ENCODE results near the gene VEPH1. TPM values are rescaled to one million over a fixed set of nuclear protein-coding genes. Genes with fewer than 3 reads are reported as not detected.

VEPH1 gene
- total and polyA plus RNA-seq, 9 donors = 0.46 to 1.6 (median 1.2) TPM

GRCh38 chr3:157393113-157393512, 110.1 kb downstream of the VEPH1 start:
- Histone ChIP-seq H3K9me3 (replicated peaks; ENCODE audit: control insufficient read depth, low read depth, low read length) (no peaks in the 10 kb centered on the region), H3K36me3 (ENCODE audit: control insufficient read depth, insufficient read depth, low read length) (no peaks in the 10 kb centered on the region), H3K4me1 (ENCODE audit: control insufficient read depth, insufficient read depth, low read length) (no peaks in the 10 kb centered on the region), H3K27ac (ENCODE audit: low read length) (no peak overlapping the region), H3K27me3 (ENCODE audit: control insufficient read depth, insufficient read depth, low read length) (no peaks in the 10 kb centered on the region), H3K4me3 (ENCODE audit: low read length) (no peak overlapping the region)
- DNase-seq = no peak

DNA sequence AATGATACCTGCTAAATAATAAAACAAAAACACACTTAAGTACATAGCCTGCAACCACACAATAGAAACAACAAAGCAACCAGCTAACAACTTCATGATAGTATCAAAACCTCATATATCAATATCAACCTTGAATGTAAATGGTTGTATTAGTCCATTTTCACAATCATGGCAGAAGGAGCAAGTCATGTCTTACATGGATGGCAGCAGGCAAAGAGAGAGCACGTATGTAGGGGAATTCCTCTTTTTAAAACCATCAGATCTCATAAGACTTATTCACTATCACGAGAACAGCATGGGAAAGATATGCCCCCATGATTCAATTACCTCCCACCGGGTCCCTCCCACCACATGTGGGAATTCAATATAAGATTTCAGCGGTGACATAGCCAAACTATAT, 111.1 kb downstream of the VEPH1 start:
- WGBS (ENCODE audit: insufficient coverage) = no CpG with 5 or more reads among the region's 4 CpGs
- Histone ChIP-seq H3K36me3 (ENCODE audit: control insufficient read depth, insufficient read depth, low read length) (no peaks in the 10 kb centered on the region), H3K9me3 (replicated peaks; ENCODE audit: control insufficient read depth, low read depth, low read length) (no peaks in the 10 kb centered on the region), H3K27ac (ENCODE audit: low read length) (no peak overlapping the region), H3K4me3 (ENCODE audit: low read length) (no peak overlapping the region), H3K27me3 (ENCODE audit: control insufficient read depth, insufficient read depth, low read length) (no peaks in the 10 kb centered on the region), H3K4me1 (ENCODE audit: control insufficient read depth, insufficient read depth, low read length) (no peaks in the 10 kb centered on the region)
- DNase-seq = no peak

- H3K27me3 ChIP-seq (ENCODE audit: control insufficient read depth, insufficient read depth, low read length) = no peaks in the 10 kb centered on the region
- no peaks in the 10 kb centered on the region for H3K4me1 ChIP-seq (ENCODE audit: control insufficient read depth, insufficient read depth, low read length)
- no peak for DNase-seq
- WGBS (ENCODE audit: insufficient coverage) = 93% methylated on average over 8 of the region's 9 CpGs
- H3K4me3 ChIP-seq (ENCODE audit: low read length) = no peak overlapping the region
- H3K27ac ChIP-seq (ENCODE audit: low read length) = no peak overlapping the region
- H3K36me3 ChIP-seq (ENCODE audit: control insufficient read depth, insufficient read depth, low read length) = no peaks in the 10 kb centered on the region
- H3K9me3 ChIP-seq (replicated peaks; ENCODE audit: control insufficient read depth, low read depth, low read length) = no peaks in the 10 kb centered on the region
These were observed 112.3 kb downstream of the VEPH1 start for GRCh38 chr3:157390713-157391515.

GRCh38 chr3:157388976-157389375, 114.2 kb downstream of the VEPH1 start:
- Histone ChIP-seq H3K9me3 (replicated peaks; ENCODE audit: control insufficient read depth, low read depth, low read length) (no peaks in the 10 kb centered on the region), H3K27ac (ENCODE audit: low read length) (no peak overlapping the region), H3K4me1 (ENCODE audit: control insufficient read depth, insufficient read depth, low read length) (peaks cover 2% of the 10 kb centered on the region), H3K36me3 (ENCODE audit: control insufficient read depth, insufficient read depth, low read length) (no peaks in the 10 kb centered on the region), H3K4me3 (ENCODE audit: low read length) (no peak overlapping the region), H3K27me3 (ENCODE audit: control insufficient read depth, insufficient read depth, low read length) (no peaks in the 10 kb centered on the region)
- no peak for DNase-seq

DNA sequence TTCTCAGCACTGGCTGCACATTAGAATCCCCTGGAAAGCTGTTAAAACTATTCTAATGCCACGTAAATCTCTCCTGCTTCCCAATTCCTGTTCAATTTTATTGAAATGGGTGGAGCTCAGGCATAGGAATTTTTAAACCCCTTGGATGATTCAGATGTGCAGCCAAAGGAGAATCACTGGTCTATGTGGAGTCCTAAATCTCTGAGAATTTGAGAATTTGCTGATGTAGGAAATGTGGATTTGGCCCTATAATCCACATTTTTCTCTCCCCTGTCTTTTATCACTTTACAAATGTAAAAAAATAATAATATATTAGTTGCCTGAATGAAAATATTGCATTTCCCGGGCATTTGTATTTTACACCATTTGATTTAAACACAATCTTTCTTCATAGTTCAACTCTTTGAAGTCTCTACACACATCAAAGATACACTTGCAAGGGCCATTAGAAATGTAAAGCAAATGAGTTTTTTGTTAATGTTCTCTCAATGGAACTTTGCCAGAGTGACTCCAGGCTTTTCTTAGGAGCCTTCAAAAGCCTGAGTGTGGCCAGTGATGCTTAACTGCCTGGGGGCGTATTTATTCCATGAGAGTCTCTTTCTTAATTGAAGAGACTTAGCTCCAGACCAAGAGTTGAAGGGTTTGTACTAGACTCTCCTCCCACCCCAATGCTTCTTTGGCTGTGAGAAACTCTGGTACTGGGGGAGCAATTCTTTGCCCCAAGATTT, 115.3 kb downstream of the VEPH1 start:
- Histone ChIP-seq H3K4me1 (ENCODE audit: control insufficient read depth, insufficient read depth, low read length) (peaks cover 2% of the 10 kb centered on the region), H3K9me3 (replicated peaks; ENCODE audit: control insufficient read depth, low read depth, low read length) (no peaks in the 10 kb centered on the region), H3K27ac (ENCODE audit: low read length) (no peak overlapping the region), H3K27me3 (ENCODE audit: control insufficient read depth, insufficient read depth, low read length) (no peaks in the 10 kb centered on the region), H3K4me3 (ENCODE audit: low read length) (no peak overlapping the region), H3K36me3 (ENCODE audit: control insufficient read depth, insufficient read depth, low read length) (no peaks in the 10 kb centered on the region)
- peak; percentile 49 for DNase-seq
- no CpG with 5 or more reads among the region's 3 CpGs for WGBS (ENCODE audit: insufficient coverage)

GRCh38 chr3:157384491-157384890, 118.7 kb downstream of the VEPH1 start:
- DNase-seq = peak; percentile 55
- no peak overlapping the region for H3K4me3 ChIP-seq (ENCODE audit: low read length)
- H3K27ac ChIP-seq (ENCODE audit: low read length) = no peak overlapping the region
- H3K4me1 ChIP-seq (ENCODE audit: control insufficient read depth, insufficient read depth, low read length) = peaks cover 2% of the 10 kb centered on the region
- H3K9me3 ChIP-seq (replicated peaks; ENCODE audit: control insufficient read depth, low read depth, low read length) = no peaks in the 10 kb centered on the region
- no CpG with 5 or more reads among the region's 3 CpGs for WGBS (ENCODE audit: insufficient coverage)
- no peaks in the 10 kb centered on the region for H3K27me3 ChIP-seq (ENCODE audit: control insufficient read depth, insufficient read depth, low read length)
- H3K36me3 ChIP-seq (ENCODE audit: control insufficient read depth, insufficient read depth, low read length) = no peaks in the 10 kb centered on the region

GRCh38 chr3:157384031-157384430, 119.2 kb downstream of the VEPH1 start:
- Histone ChIP-seq H3K4me3 (ENCODE audit: low read length) (no peak overlapping the region), H3K36me3 (ENCODE audit: control insufficient read depth, insufficient read depth, low read length) (no peaks in the 10 kb centered on the region), H3K4me1 (ENCODE audit: control insufficient read depth, insufficient read depth, low read length) (peaks cover 2% of the 10 kb centered on the region), H3K27me3 (ENCODE audit: control insufficient read depth, insufficient read depth, low read length) (no peaks in the 10 kb centered on the region), H3K27ac (ENCODE audit: low read length) (no peak overlapping the region), H3K9me3 (replicated peaks; ENCODE audit: control insufficient read depth, low read depth, low read length) (no peaks in the 10 kb centered on the region)
- no CpG with 5 or more reads among the region's 2 CpGs for WGBS (ENCODE audit: insufficient coverage)
- peak; percentile 45 for DNase-seq

GRCh38 chr3:157381606-157382005, 121.6 kb downstream of the VEPH1 start:
- Histone ChIP-seq H3K27ac (ENCODE audit: low read length) (no peak overlapping the region), H3K4me1 (ENCODE audit: control insufficient read depth, insufficient read depth, low read length) (peaks cover 2% of the 10 kb centered on the region), H3K9me3 (replicated peaks; ENCODE audit: control insufficient read depth, low read depth, low read length) (no peaks in the 10 kb centered on the region), H3K27me3 (ENCODE audit: control insufficient read depth, insufficient read depth, low read length) (no peaks in the 10 kb centered on the region), H3K4me3 (ENCODE audit: low read length) (no peak overlapping the region), H3K36me3 (ENCODE audit: control insufficient read depth, insufficient read depth, low read length) (no peaks in the 10 kb centered on the region)
- 94% methylated on average over 3 of the region's 4 CpGs for WGBS (ENCODE audit: insufficient coverage)
- no peak for DNase-seq

DNA sequence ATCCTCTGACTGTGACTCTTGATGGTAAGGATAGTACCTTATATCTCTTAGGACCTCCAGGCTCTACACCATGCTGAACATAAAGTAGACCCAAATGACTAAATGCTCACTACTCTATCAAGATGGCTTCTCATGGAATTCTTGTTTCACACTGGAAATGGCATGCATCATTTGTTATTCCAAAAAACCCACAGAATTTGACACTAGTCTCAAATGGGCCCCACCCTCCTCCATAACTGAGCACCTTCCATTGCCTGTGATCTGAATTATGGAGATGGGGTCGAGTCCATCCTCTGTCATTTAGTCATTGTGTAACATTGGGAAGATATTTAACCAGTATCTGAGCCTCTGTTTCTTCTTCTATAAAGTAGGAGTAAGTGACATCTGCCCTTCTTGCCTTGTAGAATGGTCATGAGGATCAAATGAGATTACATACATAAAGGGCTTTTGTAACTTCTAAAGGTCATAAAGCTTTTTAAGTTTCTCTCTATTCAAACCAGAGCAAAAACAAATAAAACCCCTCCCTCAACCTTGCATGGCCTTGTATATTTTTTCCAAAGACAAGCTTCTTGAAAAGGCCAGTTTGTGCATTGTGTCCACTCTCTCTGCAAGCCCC, 123.6 kb downstream of the VEPH1 start:
- no peaks in the 10 kb centered on the region for H3K9me3 ChIP-seq (replicated peaks; ENCODE audit: control insufficient read depth, low read depth, low read length)
- H3K4me1 ChIP-seq (ENCODE audit: control insufficient read depth, insufficient read depth, low read length) = peaks cover under 1% of the 10 kb centered on the region
- H3K27ac ChIP-seq (ENCODE audit: low read length) = no peak overlapping the region
- no peak for DNase-seq
- no CpG with 5 or more reads among the region's 1 CpG for WGBS (ENCODE audit: insufficient coverage)
- no peak overlapping the region for H3K4me3 ChIP-seq (ENCODE audit: low read length)
- no peaks in the 10 kb centered on the region for H3K36me3 ChIP-seq (ENCODE audit: control insufficient read depth, insufficient read depth, low read length)
- H3K27me3 ChIP-seq (ENCODE audit: control insufficient read depth, insufficient read depth, low read length) = no peaks in the 10 kb centered on the region

DNA sequence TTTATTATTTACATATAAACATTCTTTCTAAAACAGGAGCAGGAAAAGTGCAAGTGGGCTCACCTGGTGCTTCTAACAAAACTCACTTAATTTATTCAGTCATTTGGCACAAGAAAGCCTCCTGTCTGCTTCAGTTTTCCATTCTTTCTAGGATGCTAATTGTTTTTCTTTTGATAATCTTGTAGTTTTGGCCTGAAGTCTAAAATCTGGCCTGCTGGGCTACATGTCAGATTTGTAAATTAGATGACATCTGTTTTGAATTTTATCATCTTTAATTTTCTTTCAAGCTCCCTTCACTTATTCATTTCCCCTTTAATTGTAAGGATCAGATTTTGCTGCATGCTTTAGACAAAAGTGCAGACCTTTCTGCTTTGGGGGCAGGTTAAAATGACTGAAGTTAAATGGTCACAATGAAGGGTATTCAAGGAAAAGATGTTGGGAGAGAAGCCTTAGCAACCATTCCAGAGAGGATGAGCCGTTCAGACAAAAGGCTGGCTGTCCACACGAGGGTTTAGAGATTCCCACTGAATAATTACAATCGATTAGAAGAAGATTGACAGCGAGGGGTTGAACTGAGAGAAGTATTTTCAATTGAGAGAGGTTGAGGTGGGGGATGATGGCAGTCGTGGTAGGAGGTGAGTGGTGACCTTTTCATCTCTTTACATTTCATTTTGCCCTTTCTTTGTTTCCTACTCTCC, 126.5 kb downstream of the VEPH1 start:
- DNase-seq = peak; percentile 22
- no peak overlapping the region for H3K4me3 ChIP-seq (ENCODE audit: low read length)
- no peaks in the 10 kb centered on the region for H3K4me1 ChIP-seq (ENCODE audit: control insufficient read depth, insufficient read depth, low read length)
- no peaks in the 10 kb centered on the region for H3K27me3 ChIP-seq (ENCODE audit: control insufficient read depth, insufficient read depth, low read length)
- WGBS (ENCODE audit: insufficient coverage) = no CpG with 5 or more reads among the region's 5 CpGs
- no peaks in the 10 kb centered on the region for H3K9me3 ChIP-seq (replicated peaks; ENCODE audit: control insufficient read depth, low read depth, low read length)
- no peaks in the 10 kb centered on the region for H3K36me3 ChIP-seq (ENCODE audit: control insufficient read depth, insufficient read depth, low read length)
- H3K27ac ChIP-seq (ENCODE audit: low read length) = no peak overlapping the region
